DOHH2 (cell line): ENCODE data around the gene TMEM235.
A peak's percentile ranks its signal among the peaks of the same experiment; 100 is the strongest.

Experiments
- H3F3A ChIP-seq: fragments of 200-600 bp; sonication (generic), shearing (Covaris generic); 2 replicates; pipeline ENCODE4 v1.6.0; 2016; ENCODE audit warnings: antibody characterized with exemption, mild to moderate bottlenecking; ENCODE audit not compliant: control insufficient read depth, insufficient read depth
- H3K27ac ChIP-seq: fragments of 200-600 bp; sonication (generic); 2 replicates; pipeline ENCODE4 v1.5.1; 2014; ENCODE audit warnings: low read depth, mild to moderate bottlenecking, low read length, moderate library complexity
- H3K27me3 ChIP-seq: fragments of 200-600 bp; sonication (generic); 2 replicates; pipeline ENCODE4 v1.6.1; 2014; ENCODE audit warnings: mild to moderate bottlenecking, low read length, mixed read lengths; ENCODE audit not compliant: control insufficient read depth
- H3K36me3 ChIP-seq: fragments of 200-600 bp; sonication (generic); 2 replicates; pipeline ENCODE4 v1.6.1; 2014; ENCODE audit warnings: mild to moderate bottlenecking, low read length, moderate library complexity, mixed read lengths; ENCODE audit not compliant: control insufficient read depth
- H3K4me1 ChIP-seq: fragments of 200-600 bp; sonication (generic); 2 replicates; pipeline ENCODE4 v1.6.1; 2014; ENCODE audit warnings: mild to moderate bottlenecking, low read length, mixed read lengths; ENCODE audit not compliant: control insufficient read depth
- H3K4me2 ChIP-seq: fragments of 200-600 bp; sonication (generic); 2 replicates; pipeline ENCODE4 v1.6.0; 2014; ENCODE audit warnings: mild to moderate bottlenecking, low read length, moderate library complexity
- H3K4me3 ChIP-seq: fragments of 200-600 bp; sonication (generic); 2 replicates; pipeline ENCODE4 v1.5.1; 2014; ENCODE audit warnings: mild to moderate bottlenecking, low read length, mixed read lengths
- H3K79me2 ChIP-seq: fragments of 200-600 bp; sonication (generic); 2 replicates; pipeline ENCODE4 v1.6.1; 2014; ENCODE audit warnings: mild to moderate bottlenecking, low read length, mixed read lengths; ENCODE audit not compliant: control insufficient read depth
- H3K9me2 ChIP-seq: fragments of 200-600 bp; sonication (generic); replicated peaks from 2 replicates; pipeline ENCODE4 v1.6.1; 2014; ENCODE audit warnings: mild to moderate bottlenecking, low read length, mixed read lengths; ENCODE audit not compliant: control insufficient read depth
- H3K9me3 ChIP-seq: fragments of 200-600 bp; sonication (generic); 2 replicates; pipeline ENCODE4 v1.6.1; 2014; ENCODE audit warnings: antibody characterized with exemption, low read length, mixed read lengths; ENCODE audit not compliant: control insufficient read depth, insufficient read depth
- H4K20me1 ChIP-seq: fragments of 200-600 bp; sonication (generic); 2 replicates; pipeline ENCODE4 v1.6.0; 2014; ENCODE audit warnings: low read depth, mild to moderate bottlenecking, antibody characterized with exemption, low read length, moderate library complexity; ENCODE audit not compliant: control insufficient read depth, insufficient read depth
- EZH2phosphoT487 ChIP-seq: fragments of 200-600 bp; sonication (generic); IDR thresholded peaks from 2 replicates; pipeline ENCODE4 v1.6.1; 2017; ENCODE audit warnings: borderline replicate concordance, mild to moderate bottlenecking, antibody characterized with exemption, low read length, moderate library complexity, mixed read lengths
- TF ChIP-seq, protein P1 (sequence below): fragments of 200-600 bp; sonication (generic); IDR thresholded peaks from one replicate; pipeline ENCODE4 v1.5.1; 2014; ENCODE audit warnings: antibody characterized with exemption, mild to moderate bottlenecking, low read depth, low read length; ENCODE audit not compliant: poor library complexity, severe bottlenecking

The TMEM235 gene

DNA sequence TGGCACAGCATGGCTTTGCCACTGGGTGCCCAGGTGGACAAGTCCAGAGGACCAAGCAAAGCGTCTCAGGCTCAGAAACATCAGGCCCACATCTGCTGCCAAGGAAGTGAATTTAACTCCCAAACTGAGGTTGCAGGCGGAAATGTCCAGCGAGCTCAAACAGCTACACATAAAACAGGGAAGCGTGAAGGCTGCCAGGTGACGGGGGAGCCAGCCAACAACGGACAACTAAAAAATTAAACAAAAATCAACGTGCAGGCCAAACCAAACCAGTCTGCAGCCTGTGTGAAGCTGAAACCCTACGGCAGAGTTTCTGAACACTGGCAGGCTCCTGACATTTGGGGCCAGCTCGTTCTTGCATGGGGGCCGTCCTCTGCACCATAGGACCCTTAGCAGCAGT lies 47.1 kb upstream of the TMEM235 start:
- TF ChIP-seq, protein P1, sequence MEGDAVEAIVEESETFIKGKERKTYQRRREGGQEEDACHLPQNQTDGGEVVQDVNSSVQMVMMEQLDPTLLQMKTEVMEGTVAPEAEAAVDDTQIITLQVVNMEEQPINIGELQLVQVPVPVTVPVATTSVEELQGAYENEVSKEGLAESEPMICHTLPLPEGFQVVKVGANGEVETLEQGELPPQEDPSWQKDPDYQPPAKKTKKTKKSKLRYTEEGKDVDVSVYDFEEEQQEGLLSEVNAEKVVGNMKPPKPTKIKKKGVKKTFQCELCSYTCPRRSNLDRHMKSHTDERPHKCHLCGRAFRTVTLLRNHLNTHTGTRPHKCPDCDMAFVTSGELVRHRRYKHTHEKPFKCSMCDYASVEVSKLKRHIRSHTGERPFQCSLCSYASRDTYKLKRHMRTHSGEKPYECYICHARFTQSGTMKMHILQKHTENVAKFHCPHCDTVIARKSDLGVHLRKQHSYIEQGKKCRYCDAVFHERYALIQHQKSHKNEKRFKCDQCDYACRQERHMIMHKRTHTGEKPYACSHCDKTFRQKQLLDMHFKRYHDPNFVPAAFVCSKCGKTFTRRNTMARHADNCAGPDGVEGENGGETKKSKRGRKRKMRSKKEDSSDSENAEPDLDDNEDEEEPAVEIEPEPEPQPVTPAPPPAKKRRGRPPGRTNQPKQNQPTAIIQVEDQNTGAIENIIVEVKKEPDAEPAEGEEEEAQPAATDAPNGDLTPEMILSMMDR = no peak
- no peak for TF ChIP-seq EZH2phosphoT487
- peak overlapping the region; percentile 97 for H3K4me2 ChIP-seq
- H3K27me3 ChIP-seq = no peaks in the 10 kb centered on the region
- H4K20me1 ChIP-seq = peaks cover 17% of the 10 kb centered on the region
- H3K4me3 ChIP-seq = peak overlapping the region; percentile 100
- H3K9me2 ChIP-seq = no peaks in the 10 kb centered on the region
- no peaks in the 10 kb centered on the region for H3F3A ChIP-seq
- peaks cover 62% of the 10 kb centered on the region for H3K4me1 ChIP-seq
- H3K36me3 ChIP-seq = peaks cover 78% of the 10 kb centered on the region
- H3K79me2 ChIP-seq = peaks cover 84% of the 10 kb centered on the region
- H3K27ac ChIP-seq = no peak overlapping the region
- no peaks in the 10 kb centered on the region for H3K9me3 ChIP-seq

GRCh38 chr17:78184868-78185267 lies 46.6 kb upstream of the TMEM235 start:
- H3K4me3 ChIP-seq = peak overlapping the region; percentile 100

DNA sequence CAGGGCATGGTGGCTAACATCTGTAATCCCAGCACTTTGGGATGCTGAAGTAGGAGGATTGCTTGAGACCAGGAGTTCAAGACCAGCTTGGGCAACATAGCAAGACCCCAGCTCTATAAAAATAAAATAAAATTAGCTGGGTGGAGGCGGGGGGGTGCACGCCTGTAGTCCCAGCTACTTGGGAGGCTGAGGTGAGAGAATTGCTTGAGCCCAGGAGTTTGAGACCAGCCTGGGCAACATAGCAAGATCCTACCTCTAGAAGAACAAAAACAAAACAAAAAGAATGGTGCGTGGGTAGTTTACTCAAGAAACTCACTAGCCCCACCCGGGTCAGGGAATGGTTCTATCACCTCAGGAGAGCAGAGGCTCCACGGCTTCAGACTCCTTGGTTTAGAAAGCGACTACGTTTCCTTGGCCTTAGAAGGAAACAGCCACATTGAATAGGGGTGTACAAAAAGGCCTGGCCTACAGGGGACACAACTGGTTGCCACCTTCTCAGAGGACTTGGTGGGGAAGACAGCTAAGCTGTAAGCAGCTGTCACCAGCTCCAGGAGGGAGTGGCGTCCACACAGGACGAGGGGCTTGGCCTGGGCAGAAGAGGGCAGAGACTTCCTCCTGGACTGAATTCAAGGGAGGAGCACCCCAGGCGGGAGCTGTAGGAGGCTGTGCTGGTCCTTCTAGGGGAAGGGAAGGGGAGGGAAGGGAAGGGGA lies 45.3 kb upstream of the TMEM235 start:
- no peaks in the 10 kb centered on the region for H3K9me2 ChIP-seq
- H3F3A ChIP-seq = no peaks in the 10 kb centered on the region
- H3K4me2 ChIP-seq = peak overlapping the region; percentile 97
- no peaks in the 10 kb centered on the region for H3K27me3 ChIP-seq
- peaks cover 76% of the 10 kb centered on the region for H3K36me3 ChIP-seq
- no peaks in the 10 kb centered on the region for H3K9me3 ChIP-seq
- H3K27ac ChIP-seq = no peak overlapping the region
- H3K4me3 ChIP-seq = peak overlapping the region; percentile 100
- H3K79me2 ChIP-seq = peaks cover 95% of the 10 kb centered on the region
- peaks cover 72% of the 10 kb centered on the region for H3K4me1 ChIP-seq
- TF ChIP-seq, protein P1 = no peak
- peaks cover 17% of the 10 kb centered on the region for H4K20me1 ChIP-seq

More at GRCh38 chr17:78184868-78185267, 46.6 kb upstream of the TMEM235 start:
- no peak overlapping the region for H3K27ac ChIP-seq
- no peaks in the 10 kb centered on the region for H3F3A ChIP-seq
- TF ChIP-seq EZH2phosphoT487 = no peak
- TF ChIP-seq, protein P1 = no peak
- H3K4me2 ChIP-seq = peak overlapping the region; percentile 97
- no peaks in the 10 kb centered on the region for H3K9me2 ChIP-seq
- peaks cover 76% of the 10 kb centered on the region for H3K36me3 ChIP-seq
- peaks cover 89% of the 10 kb centered on the region for H3K79me2 ChIP-seq
- peaks cover 67% of the 10 kb centered on the region for H3K4me1 ChIP-seq
- peaks cover 17% of the 10 kb centered on the region for H4K20me1 ChIP-seq
- no peaks in the 10 kb centered on the region for H3K27me3 ChIP-seq
- H3K9me3 ChIP-seq = no peaks in the 10 kb centered on the region
